SHP77 (cell line): ENCODE measurements around the gene EIF4G2.
"Not testable (repeated sequence)": the region's sequence is repeated elsewhere in the genome, so short reads cannot be mapped to it uniquely, and the experiment has no call there.

Experiments used
- DNase-seq, 2 experiments: peaks; one replicate each; lab custom pipeline; 2025; lab: John Stamatoyannopoulos, UW

EIF4G2 gene

GRCh38 chr11:10808553-10809372 lies at the start of gene EIF4G2:
Gene EIF4G2, minus strand, starts transcription at chr11:10808926.
- DNase-seq = peak; percentile 87 to 91

- peak; percentile 79 to 84 for DNase-seq
Observed at GRCh38 chr11:10857709-10858438, 49.1 kb upstream of the EIF4G2 start, which contains the start of gene ZBED5. Gene ZBED5, minus strand, starts transcription at chr11:10858053. Its CDS starts 3,108 bp downstream, at chr11:10854945.

DNA sequence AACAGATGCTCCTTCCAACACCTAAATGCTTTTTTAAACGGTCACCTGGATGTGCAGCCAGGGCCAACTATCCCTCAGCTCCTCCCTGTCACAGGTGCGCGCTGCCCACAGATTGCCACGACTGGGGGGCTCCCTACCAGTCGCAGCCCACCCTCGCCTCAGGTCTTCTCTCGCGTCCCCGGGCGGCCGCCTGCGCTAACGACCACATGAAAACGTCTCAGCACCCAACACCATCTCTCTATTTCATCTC lies 48.7 kb upstream of the EIF4G2 start:
- no peak for DNase-seq

GRCh38 chr11:10856689-10857458 lies 48.1 kb upstream of the EIF4G2 start:
- peak in 1 of 2 experiments; percentile 15 for DNase-seq

GRCh38 chr11:10855295-10855694 lies 46.6 kb upstream of the EIF4G2 start:
- no peak for DNase-seq

DNA sequence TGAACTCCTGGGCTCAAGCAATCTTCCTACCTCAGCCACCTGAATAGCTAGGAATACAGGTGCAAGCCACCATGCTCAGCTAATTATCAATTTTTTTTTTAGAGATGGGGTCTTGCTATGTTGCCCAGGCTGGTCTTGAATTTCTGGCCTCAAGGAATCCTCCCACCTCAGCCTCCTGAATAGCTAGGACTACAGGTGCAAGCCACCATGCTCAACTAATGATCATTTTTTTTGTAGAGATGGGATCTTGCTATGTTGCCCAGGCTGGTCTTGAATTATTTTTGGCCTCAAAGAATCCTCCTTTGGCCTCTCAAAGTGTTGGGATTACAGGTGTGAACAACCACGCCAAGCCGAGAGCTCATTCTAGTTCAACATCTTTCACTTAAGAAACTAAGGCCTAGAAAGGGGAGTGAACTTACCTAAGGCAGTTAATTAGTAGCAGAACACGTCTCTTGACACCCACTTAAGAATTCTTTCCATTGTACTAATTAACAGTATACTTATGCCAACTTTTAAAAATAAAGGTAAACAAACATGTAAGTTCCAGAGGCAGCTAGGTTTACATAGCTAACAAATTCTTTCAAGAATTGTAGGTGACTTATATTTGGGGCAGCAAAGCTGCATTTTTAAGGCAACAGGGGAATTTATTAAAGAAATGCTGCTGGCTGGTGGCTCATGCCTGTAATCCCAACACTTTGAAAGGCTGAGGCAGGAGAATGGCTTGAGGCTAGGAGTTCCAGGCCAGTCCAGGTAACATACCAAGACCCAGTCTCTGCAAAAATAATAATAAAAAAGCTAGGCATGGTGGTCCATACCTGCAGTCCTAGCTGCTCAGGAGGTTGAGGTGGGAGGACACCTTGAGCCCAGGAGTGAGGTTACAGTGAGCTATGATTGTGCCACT lies 39.5 kb upstream of the EIF4G2 start:
- no peak for DNase-seq

DNA sequence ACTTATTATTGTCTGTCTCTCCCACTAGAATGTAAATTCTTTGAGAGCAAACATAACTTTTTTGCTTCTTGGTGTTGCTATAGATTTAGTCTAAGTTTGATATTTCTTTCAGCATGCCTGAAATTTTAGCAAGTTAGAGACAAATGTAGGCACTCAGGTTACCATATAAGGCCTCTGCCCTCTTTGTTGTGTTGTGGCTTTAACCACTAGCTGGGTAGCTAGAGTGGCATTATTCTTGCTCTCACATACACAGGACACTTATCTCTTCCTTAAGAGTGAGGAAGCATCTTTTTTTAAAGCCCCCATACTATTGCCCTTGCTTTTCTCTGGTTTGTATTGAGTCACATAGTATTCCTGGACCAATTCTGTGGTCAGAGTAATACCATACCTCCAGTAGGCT lies 37.9 kb upstream of the EIF4G2 start:
- no peak for DNase-seq

- no peak for DNase-seq
Observed at GRCh38 chr11:10845589-10845988, 36.9 kb upstream of the EIF4G2 start.

GRCh38 chr11:10844796-10845195 lies 36.1 kb upstream of the EIF4G2 start:
- DNase-seq = no peak

- DNase-seq = no peak
Observed at GRCh38 chr11:10844356-10844755, 35.6 kb upstream of the EIF4G2 start.

DNA sequence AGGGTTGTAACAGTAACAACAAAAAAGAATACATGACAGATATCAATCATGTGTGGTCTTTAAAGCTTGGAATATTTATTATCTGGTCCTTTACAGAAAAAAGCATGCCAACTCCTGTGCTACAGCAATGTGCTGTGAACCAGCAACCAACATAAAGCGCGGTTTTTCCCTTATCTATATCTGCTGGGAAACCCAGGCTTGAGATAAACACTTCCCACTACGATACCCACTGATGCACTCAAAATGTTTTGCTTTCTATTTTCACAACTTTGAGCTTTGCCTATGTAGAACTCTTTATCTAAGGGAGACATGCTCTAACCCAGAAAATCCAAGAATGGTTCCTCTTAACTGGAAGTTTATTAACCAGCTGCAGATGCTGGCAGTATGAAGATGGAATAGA lies 30.2 kb upstream of the EIF4G2 start:
- DNase-seq = no peak

GRCh38 chr11:10838083-10838482 lies 29.4 kb upstream of the EIF4G2 start:
- DNase-seq = no peak

DNA sequence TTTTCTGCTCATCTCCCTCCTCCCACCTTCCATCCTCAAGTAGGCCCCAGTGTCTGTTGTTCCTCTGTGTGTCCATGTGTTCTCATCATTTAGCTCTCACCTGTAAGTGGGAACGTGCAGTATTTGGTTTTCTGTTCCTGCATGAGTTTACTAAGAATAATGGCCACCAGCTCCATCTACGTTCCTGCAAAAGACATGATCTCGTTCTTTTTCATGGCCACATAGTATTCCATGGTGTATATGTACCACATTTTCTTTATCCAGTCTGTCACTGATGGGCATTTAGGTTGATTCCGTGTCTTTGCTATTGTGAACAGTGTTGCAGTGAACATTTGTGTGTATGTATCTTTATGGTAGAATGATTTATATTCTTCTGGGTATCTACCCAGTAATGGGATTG lies 28.2 kb upstream of the EIF4G2 start:
- DNase-seq = not testable (repeated sequence)

DNA sequence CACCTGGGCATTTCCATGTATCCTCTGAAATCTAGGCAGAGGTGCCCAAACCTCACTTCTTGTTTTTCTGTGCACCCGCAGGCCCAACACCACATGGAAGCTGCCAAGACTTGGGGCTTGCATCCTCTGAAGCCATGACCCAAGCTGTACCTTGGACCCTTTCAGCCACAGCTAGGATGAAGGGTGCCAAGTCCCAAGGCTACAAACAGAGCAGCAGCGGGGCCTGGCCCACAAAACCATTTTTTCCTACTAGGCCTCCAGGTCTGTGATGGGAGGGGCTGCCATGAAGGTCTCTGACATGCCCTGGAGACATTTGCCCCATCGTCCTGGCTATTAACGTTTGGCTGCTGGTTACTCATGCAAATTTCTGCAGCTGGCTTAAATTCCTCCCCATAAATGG lies 20.4 kb upstream of the EIF4G2 start:
- no peak for DNase-seq

DNA sequence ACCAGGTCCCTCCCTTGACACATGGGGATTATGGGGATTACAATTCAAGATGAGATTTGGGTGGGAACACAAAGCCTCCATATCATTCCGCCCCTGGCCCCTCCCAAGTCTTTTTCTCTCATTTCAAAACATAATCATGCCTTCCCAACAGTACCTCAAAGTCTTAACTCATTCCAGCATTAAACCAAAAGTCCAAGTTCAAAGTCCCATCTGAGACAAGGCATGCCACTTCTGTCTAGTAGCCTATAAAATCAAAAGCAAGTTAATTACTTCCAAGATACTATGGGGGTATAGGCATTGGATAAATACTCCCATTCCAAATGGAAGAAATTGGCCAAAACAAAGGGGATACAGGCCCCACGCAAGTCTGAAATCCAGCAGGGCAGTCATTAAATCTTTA lies 19.7 kb upstream of the EIF4G2 start:
- no peak for DNase-seq

DNA sequence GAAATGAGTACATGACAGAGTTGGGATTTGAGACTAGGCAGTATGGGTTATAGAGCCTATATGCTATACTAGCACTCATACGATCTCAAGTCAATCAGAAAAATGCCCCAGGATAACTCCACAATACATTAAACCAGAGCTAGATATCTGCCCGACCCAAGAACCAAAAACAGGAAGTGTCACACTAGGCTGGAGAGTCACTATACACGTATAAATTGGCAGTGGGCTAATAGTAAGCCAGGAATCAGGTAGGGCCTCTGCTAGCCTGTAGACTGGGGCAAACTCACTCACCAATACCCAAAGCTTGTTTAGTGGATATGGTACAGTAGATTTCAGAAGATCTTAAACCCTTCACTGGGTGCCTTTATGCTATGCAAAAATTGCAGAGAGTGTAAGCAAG lies 16.2 kb upstream of the EIF4G2 start:
- no peak for DNase-seq

DNA sequence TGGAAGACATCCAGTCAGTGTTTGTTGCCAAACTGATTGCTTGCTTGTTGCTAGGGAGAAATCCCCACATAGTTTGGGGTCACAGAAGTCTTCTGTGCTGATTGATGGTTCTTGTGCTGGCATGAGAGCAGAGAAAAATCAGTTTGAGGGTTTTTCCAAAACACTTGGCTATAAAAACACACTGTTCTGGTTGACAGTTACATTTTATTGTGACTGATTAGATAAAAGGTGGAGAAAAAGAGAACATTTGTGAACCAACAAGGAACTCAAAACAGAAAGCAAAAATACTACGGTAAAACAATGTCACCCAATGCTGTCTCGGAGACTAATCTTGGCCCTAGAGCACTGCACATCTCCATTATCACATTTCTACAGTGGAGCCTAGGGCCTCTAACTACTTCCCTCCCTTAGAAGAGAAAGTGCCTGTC lies 14.4 kb upstream of the EIF4G2 start:
- no peak for DNase-seq

DNA sequence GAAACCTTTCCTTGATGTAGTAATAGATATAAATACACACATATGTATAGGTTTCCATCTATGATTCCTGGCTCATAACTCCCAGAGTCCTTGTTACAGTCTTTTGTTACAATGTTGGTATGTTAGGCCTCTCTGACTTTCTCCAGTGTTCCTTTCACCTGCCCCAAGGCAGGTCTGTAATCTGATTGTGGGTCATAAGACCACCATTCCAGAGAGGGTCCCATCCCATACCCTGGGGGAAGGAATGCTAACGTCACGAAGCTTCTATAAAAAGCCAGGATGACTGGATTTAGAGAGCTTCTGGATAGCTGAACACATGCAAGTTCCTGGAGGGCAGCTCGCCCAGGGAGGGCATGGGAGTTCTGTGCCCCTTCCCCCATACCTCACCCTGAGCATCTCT lies 13.8 kb upstream of the EIF4G2 start:
- not testable (repeated sequence) for DNase-seq

- no peak for DNase-seq
Observed at GRCh38 chr11:10818594-10818993, 9.9 kb upstream of the EIF4G2 start.

GRCh38 chr11:10813945-10814344 lies 5.2 kb upstream of the EIF4G2 start:
- no peak for DNase-seq

- DNase-seq = no peak
Observed at GRCh38 chr11:10809373-10810160, 841 bp upstream of the EIF4G2 start.
